AML-193 (cell line): ENCODE results near the gene AGO3.

Source experiments
- DNase-seq, 2 experiments: peaks; one replicate each; lab custom pipeline; 2025; lab: John Stamatoyannopoulos, UW

The AGO3 gene

GRCh38 chr1:36083635-36084496 lies 153.0 kb downstream of the AGO3 start, which contains the start of gene TEKT2:
Gene TEKT2, plus strand, starts transcription at chr1:36084094. Its CDS starts 828 bp downstream, at chr1:36084922.
- no peak for DNase-seq

GRCh38 chr1:36084497-36085115 lies 153.7 kb downstream of the AGO3 start:
- no peak for DNase-seq

GRCh38 chr1:36085126-36085525 lies 154.2 kb downstream of the AGO3 start:
- no peak for DNase-seq

GRCh38 chr1:36085686-36086526 lies 155.0 kb downstream of the AGO3 start:
- no peak for DNase-seq

- no peak for DNase-seq
Observed at GRCh38 chr1:36086529-36087232, 155.8 kb downstream of the AGO3 start.

- no peak for DNase-seq
Observed at GRCh38 chr1:36087233-36088123, 156.6 kb downstream of the AGO3 start.

GRCh38 chr1:36088265-36088576 lies 157.3 kb downstream of the AGO3 start:
- DNase-seq, result no peak

GRCh38 chr1:36088577-36089392 lies 157.9 kb downstream of the AGO3 start, which contains the start of gene ADPRS:
Gene ADPRS, plus strand, starts transcription at chr1:36088892. Its CDS starts 13 bp downstream, at chr1:36088905.
- peak; percentile 75 to 81 for DNase-seq

GRCh38 chr1:36089393-36090121 lies 158.7 kb downstream of the AGO3 start:
- peak; percentile 21 to 27 for DNase-seq

- no peak for DNase-seq
Observed at GRCh38 chr1:36091141-36091540, 160.2 kb downstream of the AGO3 start.

GRCh38 chr1:36091698-36092097 lies 160.8 kb downstream of the AGO3 start:
- DNase-seq, result no peak

- no peak for DNase-seq
Observed at GRCh38 chr1:36092166-36092797, 161.4 kb downstream of the AGO3 start.

GRCh38 chr1:36092798-36093185 lies 161.9 kb downstream of the AGO3 start:
- no peak for DNase-seq

- no peak for DNase-seq
Observed at GRCh38 chr1:36093226-36093625, 162.3 kb downstream of the AGO3 start.

- DNase-seq, result no peak
Observed at GRCh38 chr1:36093929-36094328, 163.0 kb downstream of the AGO3 start.

GRCh38 chr1:36094621-36095061 lies 163.7 kb downstream of the AGO3 start:
- DNase-seq, result no peak

- DNase-seq, result peak; percentile 49 to 56
Observed at GRCh38 chr1:36095760-36096405, 165.0 kb downstream of the AGO3 start.
